K562 (cell line): ENCODE data around the gene TRIM47. TPM values are rescaled to one million over a fixed set of nuclear protein-coding genes. Genes with fewer than 3 reads are reported as not detected.

ENCODE experiments used
- ATAC-seq: fragments of 200-7000 bp; cut with Tn5 transposase; 3 replicates; pipeline ENCODE4 v1.9.1; 2020; ENCODE audit warnings: moderate library complexity
- BruUV-seq: library from RNA; stranded (reverse); fragments of 400-500 nt; replicated peaks from 2 replicates; lab custom pipeline; 2021; lab: Mats Ljungman, UMichigan
- CTCF ChIA-PET: fragments of 300-600 bp; formaldehyde crosslinking; extraction: SDS; loops from one replicate; lab custom pipeline; 2021; ENCODE audit warnings: low intra/inter-chr PET ratio; lab: Yijun Ruan, JAX
- POLR2A ChIA-PET: fragments of 300-600, 350-650 bp; sonication (Branson Sonifier 250); formaldehyde crosslinking; extraction: SDS; loops from one replicate; lab custom pipeline; 2021; ENCODE audit warnings: antibody characterized with exemption, inconsistent platforms; lab: Yijun Ruan, JAX
- DNase-seq, 4 experiments: peaks; one replicate each; pipeline versions ENCODE4 v3.0.0 to v3.0.0-alpha.2; 2011 to 2018; ENCODE audit warnings: low spot score in 3 of 4, mixed read lengths in 3 of 4; ENCODE audit errors: extremely low read depth in 1 of 4
- FAIRE-seq: peaks from 2 replicates; lab custom pipeline; 2011; peaks lifted over from hg19 to GRCh38; lab: Jason Lieb, UNC
- H2AFZ ChIP-seq: 2 replicates; pipeline ENCODE4 v1.6.0; 2011; ENCODE audit warnings: low read depth, low read length, control low read depth, inconsistent platforms
- H3K27ac ChIP-seq: fragments of 200-600 bp; 3 replicates; pipeline ENCODE4 v1.8.0; 2011; ENCODE audit warnings: low read depth, mild to moderate bottlenecking, control low read depth, inconsistent platforms, low read length, moderate library complexity, mixed read lengths; ENCODE audit errors: extremely low read depth
- H3K27me3 ChIP-seq, 2 experiments: fragments of 300-600 bp in 1 of 2; 2 replicates in 1 of 2; 3 replicates in 1 of 2; pipeline versions ENCODE4 v1.6.0 to v1.8.0; 2011; ENCODE audit warnings: inconsistent platforms in 2 of 2, low read length in 2 of 2, mild to moderate bottlenecking in 1 of 2, mixed read lengths in 1 of 2, moderate library complexity in 1 of 2; ENCODE audit not compliant: control insufficient read depth in 2 of 2, insufficient read depth in 2 of 2
- H3K36me3 ChIP-seq: fragments of 300-600 bp; 3 replicates; pipeline ENCODE4 v1.8.0; 2011; ENCODE audit warnings: mild to moderate bottlenecking, low read length, inconsistent platforms; ENCODE audit not compliant: control insufficient read depth, insufficient read depth
- H3K4me1 ChIP-seq, 2 experiments: fragments of 200-600 bp in 1 of 2; replicated peaks in 1 of 2; 2 replicates in 1 of 2; 3 replicates in 1 of 2; pipeline versions ENCODE4 v1.5.1 to v1.8.0; 2011; ENCODE audit warnings: inconsistent platforms in 2 of 2, low read length in 2 of 2, mild to moderate bottlenecking in 1 of 2, mixed read lengths in 1 of 2, moderate library complexity in 1 of 2; ENCODE audit not compliant: control insufficient read depth in 2 of 2, insufficient read depth in 2 of 2
- H3K4me2 ChIP-seq: 2 replicates; pipeline ENCODE4 v1.6.1; 2011; ENCODE audit warnings: low read length, control low read depth, inconsistent platforms, mixed read lengths; ENCODE audit not compliant: insufficient read depth
- H3K4me3 ChIP-seq: fragments of 200-600 bp; sonication (generic), shearing (Covaris generic); 2 replicates; pipeline ENCODE4 v1.5.1; 2016; ENCODE audit warnings: control low read depth, inconsistent platforms
- H3K79me2 ChIP-seq: fragments of 200-600 bp; 3 replicates; pipeline ENCODE4 v1.8.0; 2011; ENCODE audit warnings: low read length, inconsistent platforms; ENCODE audit not compliant: control insufficient read depth, insufficient read depth
- H3K9ac ChIP-seq, 2 experiments: 2 replicates each; pipeline versions ENCODE4 v1.6.0 to v1.6.1; 2011; ENCODE audit warnings: low read depth in 2 of 2, low read length in 2 of 2, control low read depth in 1 of 2, inconsistent platforms in 1 of 2, mild to moderate bottlenecking in 1 of 2, mixed read lengths in 1 of 2; ENCODE audit not compliant: insufficient read depth in 1 of 2
- H3K9me1 ChIP-seq: one replicate; pipeline ENCODE4 v1.6.0; 2011; ENCODE audit warnings: inconsistent platforms, mild to moderate bottlenecking, low read length, moderate library complexity; ENCODE audit not compliant: control insufficient read depth, insufficient read depth
- H3K9me3 ChIP-seq: replicated peaks from 2 replicates; pipeline ENCODE4 v1.5.1; 2011; ENCODE audit warnings: low read depth, low read length, inconsistent platforms; ENCODE audit not compliant: control insufficient read depth, insufficient read depth
- H4K20me1 ChIP-seq: replicated peaks from 2 replicates; pipeline ENCODE4 v1.6.1; 2011; ENCODE audit warnings: low read length, inconsistent platforms, mixed read lengths; ENCODE audit not compliant: control insufficient read depth, insufficient read depth
- ARID4B ChIP-seq: sonication (generic); formaldehyde crosslinking; IDR thresholded peaks from 2 replicates; pipeline ENCODE4 v1.8.0; 2022; ENCODE audit warnings: mild to moderate bottlenecking, missing genetic modification reagents
- CBX8 ChIP-seq: fragments of 200-600 bp; sonication (generic); IDR thresholded peaks from 2 replicates; pipeline ENCODE4 v1.6.1; 2012; ENCODE audit warnings: borderline replicate concordance, mixed run types, low read depth, mild to moderate bottlenecking, moderate library complexity, mixed read lengths, low read length, control low read depth, inconsistent platforms; ENCODE audit not compliant: poor library complexity, severe bottlenecking; ENCODE audit errors: extremely low read depth
- CCNT2 ChIP-seq: IDR thresholded peaks from 2 replicates; pipeline ENCODE4 v1.6.1; 2011; ENCODE audit warnings: borderline replicate concordance, low read depth, mild to moderate bottlenecking, moderate library complexity, mixed read lengths, low read length; ENCODE audit not compliant: insufficient read length; ENCODE audit errors: extremely low read depth
- FOXK2 ChIP-seq, 2 experiments: fragments of 450-650 bp; IDR thresholded peaks in 1 of 2; conservative IDR thresholded peaks in 1 of 2; 2 replicates each; pipeline ENCODE4 v1.6.1; 2016; ENCODE audit warnings: low read depth in 2 of 2, mild to moderate bottlenecking in 1 of 2
- MYC ChIP-seq, 2 experiments: fragments of 250-450 bp in 1 of 2; sonication (Bioruptor Pico) in 1 of 2; IDR thresholded peaks; 2 replicates each; pipeline versions ENCODE4 v1.5.1 to v1.6.1; 2012 to 2021; ENCODE audit warnings: low read depth in 2 of 2, borderline replicate concordance in 1 of 2, improper control_type of control experiment in 1 of 2, low read length in 1 of 2, mild to moderate bottlenecking in 1 of 2, moderate library complexity in 1 of 2
- NFATC3 ChIP-seq: fragments of 450-650 bp; IDR thresholded peaks from 2 replicates; pipeline ENCODE4 v1.6.1; 2017; ENCODE audit warnings: mild to moderate bottlenecking
- PTTG1 ChIP-seq: fragments of 450-650 bp; IDR thresholded peaks from 2 replicates; pipeline ENCODE4 v1.6.1; 2016; ENCODE audit warnings: low read depth, mild to moderate bottlenecking, missing genetic modification characterization, missing compliant biosample characterization
- SREBF2 ChIP-seq: sonication (generic); formaldehyde crosslinking; IDR thresholded peaks from 2 replicates; pipeline ENCODE4 v1.4.0; 2020; ENCODE audit warnings: mild to moderate bottlenecking, missing genetic modification reagents
- ZFPM2 ChIP-seq: fragments of 250-450 bp; sonication (Bioruptor Pico); IDR thresholded peaks from 2 replicates; pipeline ENCODE4 v1.5.1; 2022; ENCODE audit warnings: mild to moderate bottlenecking
- ZNF830 ChIP-seq: fragments of 250-450 bp; sonication (Bioruptor Pico); IDR thresholded peaks from 2 replicates; pipeline ENCODE4 v1.5.0; 2021; ENCODE audit warnings: mild to moderate bottlenecking
- WGBS: fragments of 100-300 bp; shearing (Covaris generic); methylation state at CpG from one replicate; pipeline ENCODE4 v1.1.6; 2016; ENCODE audit warnings: low coverage, mixed read lengths; ENCODE audit not compliant: insufficient coverage; ENCODE audit errors: missing lambda C conversion rate; 5-methylcytosine and 5-hydroxymethylcytosine counted together
- in situ Hi-C: fragments of 300-500 bp; cut with MboI; formaldehyde crosslinking; loops from 4 replicates; pipeline ENCODE4 v1.15.0; 2018; ENCODE audit warnings: inconsistent platforms, mixed read lengths
- intact Hi-C: fragments of 100-400 bp; cut with micrococcal nuclease; formaldehyde crosslinking; loops from 2 replicates; pipeline ENCODE4 v1.14.2; 2022
- polyA plus RNA-seq, 8 experiments: library from polyadenylated mRNA; depleted of rRNA in 4 of 8; stranded (reverse) in 5 of 8; unstranded in 3 of 8; fragments of >200 nt; fragmentation: Nextera tagmentation in 2 of 8; fragmentation: Illumina TruSeq in 1 of 8; extraction: Ambion mirVana in 2 of 8; extraction: Trizol in 1 of 8; gene quantifications; 2 replicates each; pipeline versions ENCODE4 v1.2.1 to v1.2.3, GENCODE V29; 2011 to 2014; ENCODE audit warnings: inconsistent platforms in 1 of 8, missing spikeins in 1 of 8
- total RNA-seq, 7 experiments: library from RNA; depleted of rRNA in 6 of 7; stranded (reverse); fragments of >200 nt in 6 of 7; fragmentation: Illumina TruSeq in 2 of 7; extraction: Trizol in 2 of 7; gene quantifications; 2 replicates each; pipeline versions ENCODE4 v1.2.1 to v1.2.3, GENCODE V29; 2011 to 2021; ENCODE audit warnings: low replicate concordance in 1 of 7

The TRIM47 gene
- total and polyA plus RNA-seq, 9 of the 15 experiments (the other 6 are each of a cell fraction or from before 2014, with no cell fraction given): 0.56 to 6.1 (median 3.2) TPM

DNA sequence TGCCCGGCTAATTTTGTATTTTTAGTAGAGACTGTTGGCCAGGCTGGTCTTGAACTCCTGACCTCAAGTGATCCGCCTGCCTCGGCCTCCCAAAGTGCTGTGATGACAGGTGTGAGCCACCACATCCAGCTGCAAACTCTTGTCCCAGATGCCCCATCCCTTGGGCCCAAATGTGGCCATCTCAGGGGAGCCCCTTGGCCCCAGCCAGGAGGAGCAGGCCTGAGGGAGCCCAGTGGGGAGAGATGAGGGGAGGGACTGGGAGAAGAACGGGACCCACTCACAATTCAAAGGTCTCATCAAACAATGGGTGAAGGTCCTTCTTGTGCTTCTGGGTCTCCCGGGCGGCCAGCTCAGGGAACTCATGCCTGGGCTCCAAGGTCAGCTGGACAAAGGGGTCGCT lies 48.6 kb downstream of the TRIM47 start:
- 94% methylated on average over 6 of the region's 7 CpGs for WGBS
- H3K27ac ChIP-seq: no peak overlapping the region
- H3K9me3 ChIP-seq: no peaks in the 10 kb centered on the region
- H3K4me1 ChIP-seq: peaks cover 0 to 54% of the 10 kb centered on the region in 2 experiments; a peak in 3 of 5 replicates
- no peaks in the 10 kb centered on the region for H3K27me3 ChIP-seq
- FAIRE-seq: no peak
- in situ Hi-C loops (no loop called here), intact Hi-C loops (no loop called here)
- POLR2A ChIA-PET: interaction anchor here (0.7 to 3.5 kb wide), 17 partner anchors 8 to 154 kb away, joined by 3 to 15 read pairs (median 6); partner anchors contain the start of gene UNC13D
- 0 out of 2 replicates have a peak, but pooled peaks cover 4% of the 10 kb centered on the region for H4K20me1 ChIP-seq
- DNase-seq: no peak
- H3K4me3 ChIP-seq: no peak overlapping the region
- H3K9me1 ChIP-seq: no peaks in the 10 kb centered on the region
- BruUV-seq: no TSS peak
- H2AFZ ChIP-seq: no peak overlapping the region
- no peak overlapping the region for H3K9ac ChIP-seq
- ATAC-seq: no peak
- H3K4me2 ChIP-seq: no peak overlapping the region
- H3K79me2 ChIP-seq: peaks cover under 1% of the 10 kb centered on the region; the same call in 1 of the 3 replicates
- CTCF ChIA-PET: no interaction called here
- peaks cover 85% of the 10 kb centered on the region; the same call in 2 of the 3 replicates for H3K36me3 ChIP-seq
- TF ChIP-seq FOXK2 (conservative IDR thresholded peaks at IDR 0.05 in 1 of 2, IDR thresholded peaks at IDR 0.05 in 1 of 2; ENCODE audit: low read depth in 2 of 2) (no peak), MYC (IDR thresholded peaks at IDR 0.05; ENCODE audit: low read depth, low read length) (no peak), MYC (CRISPR knock-in tag; IDR thresholded peaks at IDR 0.05; ENCODE audit: borderline replicate concordance, low read depth) (no peak), SREBF2 (CRISPR knock-in tag) (no peak), ZNF830 (no peak), ZFPM2 (CRISPR knock-in tag) (no peak), NFATC3 (no peak), ARID4B (CRISPR knock-in tag) (no peak), CBX8 (no peak), PTTG1 (tag) (no peak), CCNT2 (no peak)
